Cerebellar nuclear complex (tissue), 1 donor: ENCODE results near the gene VPS16.

Experiments used
- DNase-seq, 2 experiments: peaks; one replicate each; lab custom pipeline; 2025; lab: John Stamatoyannopoulos, UW

Gene VPS16

GRCh38 chr20:2835331-2835796, 5.2 kb upstream of the VPS16 start:
- no peak for DNase-seq

GRCh38 chr20:2836035-2836434, 4.5 kb upstream of the VPS16 start:
- no peak for DNase-seq

- DNase-seq = no peak
Observed at GRCh38 chr20:2837221-2837960, 3.2 kb upstream of the VPS16 start.

- no peak for DNase-seq
Observed at GRCh38 chr20:2838170-2838797, 2.3 kb upstream of the VPS16 start.

GRCh38 chr20:2838847-2839671, 1.5 kb upstream of the VPS16 start:
- DNase-seq = no peak

- DNase-seq = no peak
Observed at GRCh38 chr20:2839732-2840137, 810 bp upstream of the VPS16 start.

- DNase-seq = no peak
Observed at GRCh38 chr20:2840967-2841531, 504 bp downstream of the VPS16 start.

- DNase-seq = no peak
Observed at GRCh38 chr20:2845607-2846006, 5.1 kb downstream of the VPS16 start.

GRCh38 chr20:2846698-2847097, 6.2 kb downstream of the VPS16 start:
- DNase-seq = no peak

- DNase-seq = no peak
Observed at GRCh38 chr20:2847802-2848201, 7.3 kb downstream of the VPS16 start.

- DNase-seq = no peak
Observed at GRCh38 chr20:2849529-2849928, 9.0 kb downstream of the VPS16 start.

GRCh38 chr20:2851086-2851485, 10.5 kb downstream of the VPS16 start:
- no peak for DNase-seq

GRCh38 chr20:2858591-2858990, 18.0 kb downstream of the VPS16 start:
- no peak for DNase-seq

- DNase-seq = peak; percentile 14 to 16
Observed at GRCh38 chr20:2859330-2860121, 19.0 kb downstream of the VPS16 start.

GRCh38 chr20:2864626-2865025, 24.1 kb downstream of the VPS16 start:
- DNase-seq = no peak

GRCh38 chr20:2865101-2865500, 24.6 kb downstream of the VPS16 start:
- no peak for DNase-seq

GRCh38 chr20:2865630-2866029, 25.1 kb downstream of the VPS16 start:
- DNase-seq = no peak

GRCh38 chr20:2866236-2866635, 25.7 kb downstream of the VPS16 start:
- no peak for DNase-seq

GRCh38 chr20:2867081-2867864, 26.7 kb downstream of the VPS16 start:
- no peak for DNase-seq

GRCh38 chr20:2869381-2869780, 28.8 kb downstream of the VPS16 start:
- no peak for DNase-seq

GRCh38 chr20:2871111-2871465, 30.5 kb downstream of the VPS16 start:
- DNase-seq = no peak
